ENCODE measurements around the gene MOV10L1.
A peak's percentile ranks its signal among the peaks of the same experiment; 100 is the strongest.

MOV10L1 gene

GRCh38 chr22:50111056-50111455 lies 21.2 kb downstream of the MOV10L1 start:
- Histone ChIP-seq H3K9ac (ENCODE audit: low read length in 2 of 2) (no peak overlapping the region), H3K4me1 (ENCODE audit: control insufficient read depth, insufficient read depth, low read length) (peaks cover 11% of the 10 kb centered on the region), H3K27me3 (ENCODE audit: control insufficient read depth in 1 of 2, insufficient read depth in 2 of 2, low read length in 2 of 2) (peaks cover 0 to 2% of the 10 kb centered on the region in 2 donors), H3K4me3 (ENCODE audit: low read length in 2 of 2) (no peak overlapping the region), H3K9me3 (ENCODE audit: control insufficient read depth in 2 of 2, low read length in 2 of 2) (no peaks in the 10 kb centered on the region), H3K36me3 (ENCODE audit: control insufficient read depth in 2 of 2, insufficient read depth in 2 of 2, low read length in 2 of 2) (no peaks in the 10 kb centered on the region), H3K27ac (ENCODE audit: low read length) (no peak overlapping the region)

DNA sequence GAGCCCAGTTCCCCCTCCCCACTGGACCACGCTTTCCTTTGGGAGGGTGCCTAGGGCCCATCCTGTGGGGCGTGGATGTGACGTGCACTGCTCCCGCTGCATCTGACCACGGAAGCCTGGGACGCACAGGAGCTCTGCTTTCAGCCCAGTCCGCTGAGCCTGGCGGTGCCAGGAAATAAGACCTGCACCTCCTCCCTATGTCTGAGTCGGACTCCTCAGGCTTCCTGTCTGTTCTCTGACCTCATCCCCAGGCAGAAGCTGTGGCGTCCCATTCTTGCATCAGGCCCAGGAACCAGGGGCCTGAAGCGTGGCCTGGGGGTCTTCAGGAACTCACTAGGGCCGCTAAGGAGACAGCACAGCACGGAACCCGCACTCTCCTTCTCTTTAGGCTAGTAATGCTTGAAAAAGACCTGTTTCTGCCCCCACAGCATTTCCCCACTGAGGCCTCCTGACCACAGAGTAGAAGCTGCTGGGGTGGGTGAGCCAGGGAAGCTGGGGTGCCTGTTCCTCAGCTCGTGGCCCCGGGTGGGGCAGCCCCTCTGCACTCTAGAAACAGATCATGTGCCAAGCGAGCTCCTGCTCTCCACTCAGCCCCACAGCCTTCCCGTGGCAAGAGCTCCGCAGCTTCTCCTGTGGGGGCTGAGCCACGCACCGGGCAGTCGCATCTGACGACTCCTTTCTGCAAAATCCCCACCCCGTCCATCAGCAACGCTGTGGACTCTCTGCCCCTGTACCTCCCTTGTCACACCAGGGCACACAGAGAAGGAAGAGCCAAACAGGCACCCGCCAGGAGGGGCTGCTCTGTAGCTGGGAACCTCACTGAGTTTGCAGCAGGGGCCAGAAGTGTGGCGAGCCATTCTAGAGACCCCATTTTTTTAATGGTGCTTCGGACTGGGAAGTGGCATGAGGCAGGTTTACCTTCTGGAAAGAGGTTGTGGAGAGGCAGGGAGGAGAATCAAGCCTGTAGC lies 22.6 kb downstream of the MOV10L1 start:
- Histone ChIP-seq H3K9ac (ENCODE audit: low read length in 2 of 2) (no peak overlapping the region), H3K27ac (ENCODE audit: low read length) (no peak overlapping the region), H3K27me3 (ENCODE audit: control insufficient read depth in 1 of 2, insufficient read depth in 2 of 2, low read length in 2 of 2) (peaks cover 0 to 2% of the 10 kb centered on the region in 2 donors)

GRCh38 chr22:50114221-50115021 lies 24.6 kb downstream of the MOV10L1 start:
- Histone ChIP-seq H3K27me3 (ENCODE audit: control insufficient read depth in 1 of 2, insufficient read depth in 2 of 2, low read length in 2 of 2) (peaks cover 0 to under 1% of the 10 kb centered on the region in 2 donors), H3K4me3 (ENCODE audit: low read length in 2 of 2) (peak overlapping the region; percentile 47 to 51), H3K36me3 (ENCODE audit: control insufficient read depth in 2 of 2, insufficient read depth in 2 of 2, low read length in 2 of 2) (no peaks in the 10 kb centered on the region), H3K9me3 (ENCODE audit: control insufficient read depth in 2 of 2, low read length in 2 of 2) (no peaks in the 10 kb centered on the region), H3K9ac (ENCODE audit: low read length in 2 of 2) (peak overlapping the region; percentile 51 to 54), H3K27ac (ENCODE audit: low read length) (peak overlapping the region; percentile 60), H3K4me1 (ENCODE audit: control insufficient read depth, insufficient read depth, low read length) (peaks cover 15% of the 10 kb centered on the region)

More for the DNA sequence above, 22.6 kb downstream of the MOV10L1 start:
- no peaks in the 10 kb centered on the region for H3K9me3 ChIP-seq (ENCODE audit: control insufficient read depth in 2 of 2, low read length in 2 of 2)
- peaks cover 11% of the 10 kb centered on the region for H3K4me1 ChIP-seq (ENCODE audit: control insufficient read depth, insufficient read depth, low read length)
- H3K4me3 ChIP-seq (ENCODE audit: low read length in 2 of 2) = no peak overlapping the region
- H3K36me3 ChIP-seq (ENCODE audit: control insufficient read depth in 2 of 2, insufficient read depth in 2 of 2, low read length in 2 of 2) = no peaks in the 10 kb centered on the region

GRCh38 chr22:50115693-50116092 lies 25.9 kb downstream of the MOV10L1 start:
- Histone ChIP-seq H3K27me3 (ENCODE audit: control insufficient read depth in 1 of 2, insufficient read depth in 2 of 2, low read length in 2 of 2) (peaks cover 0 to 6% of the 10 kb centered on the region in 2 donors), H3K4me3 (ENCODE audit: low read length in 2 of 2) (no peak overlapping the region), H3K36me3 (ENCODE audit: control insufficient read depth in 2 of 2, insufficient read depth in 2 of 2, low read length in 2 of 2) (no peaks in the 10 kb centered on the region), H3K9ac (ENCODE audit: low read length in 2 of 2) (no peak overlapping the region), H3K9me3 (ENCODE audit: control insufficient read depth in 2 of 2, low read length in 2 of 2) (no peaks in the 10 kb centered on the region), H3K27ac (ENCODE audit: low read length) (no peak overlapping the region), H3K4me1 (ENCODE audit: control insufficient read depth, insufficient read depth, low read length) (peaks cover 15% of the 10 kb centered on the region)

GRCh38 chr22:50117168-50117762 lies 27.5 kb downstream of the MOV10L1 start:
- no peaks in the 10 kb centered on the region for H3K9me3 ChIP-seq (ENCODE audit: control insufficient read depth in 2 of 2, low read length in 2 of 2)
- H3K4me3 ChIP-seq (ENCODE audit: low read length in 2 of 2) = no peak overlapping the region
- no peak overlapping the region for H3K27ac ChIP-seq (ENCODE audit: low read length)
- H3K9ac ChIP-seq (ENCODE audit: low read length in 2 of 2) = no peak overlapping the region
- H3K36me3 ChIP-seq (ENCODE audit: control insufficient read depth in 2 of 2, insufficient read depth in 2 of 2, low read length in 2 of 2) = no peaks in the 10 kb centered on the region
- H3K27me3 ChIP-seq (ENCODE audit: control insufficient read depth in 1 of 2, insufficient read depth in 2 of 2, low read length in 2 of 2) = peaks cover 0 to 7% of the 10 kb centered on the region in 2 donors
- H3K4me1 ChIP-seq (ENCODE audit: control insufficient read depth, insufficient read depth, low read length) = peaks cover 15% of the 10 kb centered on the region

DNA sequence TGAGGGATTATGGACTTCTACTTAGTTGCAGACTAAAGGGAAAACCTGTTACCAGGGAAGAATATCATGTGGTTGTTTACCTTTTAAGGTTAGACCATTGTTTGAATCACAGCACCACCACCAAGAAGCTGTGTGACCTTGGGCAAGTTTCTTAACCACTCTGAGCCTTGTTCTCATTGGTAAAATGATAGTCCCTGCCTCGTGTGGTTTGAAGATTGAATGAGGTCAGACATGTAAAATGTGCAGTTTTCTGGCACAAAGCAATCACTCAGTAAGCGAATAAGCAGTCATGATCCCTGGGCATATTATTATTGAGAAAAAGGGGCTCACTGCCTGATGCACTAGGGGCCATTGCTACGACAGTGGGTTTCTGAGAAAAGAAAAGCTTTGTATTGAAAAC lies 28.3 kb downstream of the MOV10L1 start:
- H3K27me3 ChIP-seq (ENCODE audit: control insufficient read depth in 1 of 2, insufficient read depth in 2 of 2, low read length in 2 of 2) = peaks cover 0 to 7% of the 10 kb centered on the region in 2 donors
- H3K27ac ChIP-seq (ENCODE audit: low read length) = no peak overlapping the region
- H3K36me3 ChIP-seq (ENCODE audit: control insufficient read depth in 2 of 2, insufficient read depth in 2 of 2, low read length in 2 of 2) = no peaks in the 10 kb centered on the region
- H3K9ac ChIP-seq (ENCODE audit: low read length in 2 of 2) = no peak overlapping the region
- H3K4me3 ChIP-seq (ENCODE audit: low read length in 2 of 2) = no peak overlapping the region
- peaks cover 15% of the 10 kb centered on the region for H3K4me1 ChIP-seq (ENCODE audit: control insufficient read depth, insufficient read depth, low read length)
- no peaks in the 10 kb centered on the region for H3K9me3 ChIP-seq (ENCODE audit: control insufficient read depth in 2 of 2, low read length in 2 of 2)

DNA sequence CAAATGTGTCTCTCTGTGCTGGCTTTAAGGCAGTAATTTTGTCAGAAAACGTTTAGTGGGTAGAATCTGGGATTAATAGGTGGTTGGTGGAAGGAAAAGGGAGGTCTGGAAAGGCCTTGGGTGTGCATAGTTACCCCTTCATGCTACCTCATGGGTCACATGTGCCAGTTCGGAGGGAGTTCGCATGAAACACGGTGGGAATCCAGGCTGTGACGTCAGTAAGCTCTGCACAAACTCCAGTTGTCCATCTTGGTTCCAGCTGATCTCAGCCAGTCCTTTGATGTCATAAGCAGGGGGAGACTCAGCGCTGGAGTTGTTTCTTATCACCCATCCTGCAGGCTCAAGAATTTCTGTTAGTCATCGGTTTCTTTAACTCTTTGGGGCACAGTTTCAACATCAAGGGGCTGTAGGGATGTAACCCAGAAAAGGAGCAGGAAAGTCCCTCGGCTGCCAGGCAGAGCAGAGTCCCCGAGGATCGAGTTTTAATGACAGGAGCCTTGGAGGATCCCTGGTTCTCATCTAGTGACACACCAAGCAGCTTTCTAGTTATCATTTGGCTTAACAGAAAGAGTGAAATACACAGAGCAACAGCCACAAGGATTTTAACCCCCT lies 28.9 kb downstream of the MOV10L1 start:
- H3K4me3 ChIP-seq (ENCODE audit: low read length in 2 of 2) = no peak overlapping the region
- H3K9me3 ChIP-seq (ENCODE audit: control insufficient read depth in 2 of 2, low read length in 2 of 2) = no peaks in the 10 kb centered on the region
- peaks cover 0 to 7% of the 10 kb centered on the region in 2 donors for H3K27me3 ChIP-seq (ENCODE audit: control insufficient read depth in 1 of 2, insufficient read depth in 2 of 2, low read length in 2 of 2)
- H3K9ac ChIP-seq (ENCODE audit: low read length in 2 of 2) = no peak overlapping the region
- H3K4me1 ChIP-seq (ENCODE audit: control insufficient read depth, insufficient read depth, low read length) = peaks cover 15% of the 10 kb centered on the region
- H3K27ac ChIP-seq (ENCODE audit: low read length) = no peak overlapping the region
- H3K36me3 ChIP-seq (ENCODE audit: control insufficient read depth in 2 of 2, insufficient read depth in 2 of 2, low read length in 2 of 2) = no peaks in the 10 kb centered on the region

DNA sequence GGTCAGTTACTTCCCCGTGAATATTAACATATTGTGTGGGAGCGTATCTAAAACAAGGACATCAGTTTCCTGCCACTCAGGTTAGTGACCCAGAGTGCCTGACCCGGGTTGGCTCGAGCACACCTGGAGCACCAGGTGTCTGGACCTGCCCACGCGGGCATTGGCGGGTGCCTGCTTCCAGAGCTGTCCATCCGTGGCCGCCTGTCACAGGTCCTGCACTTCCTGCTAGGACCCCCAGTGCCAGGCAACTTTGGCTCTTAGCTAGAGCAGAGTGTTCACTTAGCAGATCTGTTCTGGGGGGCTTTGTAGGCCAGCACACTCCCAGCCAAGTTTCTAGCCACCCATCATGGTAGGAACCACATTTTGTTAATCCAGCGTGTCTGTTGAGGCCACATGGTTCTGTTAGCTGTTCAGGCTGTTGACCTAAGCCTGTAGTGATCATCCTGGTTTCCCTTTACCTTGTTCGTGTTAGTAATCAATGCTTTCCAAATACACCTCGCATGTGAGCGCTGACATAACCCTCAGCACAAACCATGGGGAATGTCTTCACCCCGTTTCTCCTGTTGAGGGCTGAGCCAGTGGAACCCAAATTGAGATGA lies 29.5 kb downstream of the MOV10L1 start:
- Histone ChIP-seq H3K27ac (ENCODE audit: low read length) (no peak overlapping the region), H3K9ac (ENCODE audit: low read length in 2 of 2) (no peak overlapping the region)

GRCh38 chr22:50119768-50120251 lies 30.0 kb downstream of the MOV10L1 start:
- Histone ChIP-seq H3K9me3 (ENCODE audit: control insufficient read depth in 2 of 2, low read length in 2 of 2) (no peaks in the 10 kb centered on the region), H3K9ac (ENCODE audit: low read length in 2 of 2) (no peak overlapping the region), H3K4me3 (ENCODE audit: low read length in 2 of 2) (no peak overlapping the region), H3K27ac (ENCODE audit: low read length) (no peak overlapping the region), H3K27me3 (ENCODE audit: control insufficient read depth in 1 of 2, insufficient read depth in 2 of 2, low read length in 2 of 2) (peaks cover 0 to 7% of the 10 kb centered on the region in 2 donors), H3K4me1 (ENCODE audit: control insufficient read depth, insufficient read depth, low read length) (peaks cover 9% of the 10 kb centered on the region), H3K36me3 (ENCODE audit: control insufficient read depth in 2 of 2, insufficient read depth in 2 of 2, low read length in 2 of 2) (no peaks in the 10 kb centered on the region)

More for the DNA sequence above, 29.5 kb downstream of the MOV10L1 start:
- peaks cover 14% of the 10 kb centered on the region for H3K4me1 ChIP-seq (ENCODE audit: control insufficient read depth, insufficient read depth, low read length)
- H3K36me3 ChIP-seq (ENCODE audit: control insufficient read depth in 2 of 2, insufficient read depth in 2 of 2, low read length in 2 of 2) = no peaks in the 10 kb centered on the region
- H3K27me3 ChIP-seq (ENCODE audit: control insufficient read depth in 1 of 2, insufficient read depth in 2 of 2, low read length in 2 of 2) = peaks cover 0 to 7% of the 10 kb centered on the region in 2 donors
- no peak overlapping the region for H3K4me3 ChIP-seq (ENCODE audit: low read length in 2 of 2)
- H3K9me3 ChIP-seq (ENCODE audit: control insufficient read depth in 2 of 2, low read length in 2 of 2) = no peaks in the 10 kb centered on the region

All from stomach smooth muscle (tissue), 2 donors.